A549 (cell line): ENCODE data around the gene NHLH1.

ENCODE experiments used
- CTCF ChIP-seq: fragments of >200 bp; sonication (Bioruptor Twin); formaldehyde crosslinking; IDR thresholded peaks from 3 replicates; pipeline ENCODE4 v1.5.1; 2016
- HDAC2 ChIP-seq: fragments of 200-600 bp; sonication (generic); IDR thresholded peaks from 2 replicates; pipeline ENCODE4 v1.6.1; 2016
- POLR2A ChIP-seq: IDR thresholded peaks from 2 replicates; pipeline ENCODE4 v1.6.1; 2012; ENCODE audit warnings: mild to moderate bottlenecking, low read length

- TF ChIP-seq CTCF (no peak), POLR2A (no peak), HDAC2 (no peak)
These were observed 39.5 kb downstream of the NHLH1 start for GRCh38 chr1:160406131-160406968.
